Uterus (tissue), 2 donors: ENCODE results near the gene SNX30.

ENCODE experiments used
- CTCF ChIP-seq, 4 experiments: fragments of 200-600 bp in 2 of 4; fragments of 450-650 bp in 2 of 4; sonication (generic) in 2 of 4; IDR thresholded peaks; one replicate each; pipeline ENCODE4 v1.5.1; 2016 to 2019; ENCODE audit warnings: antibody characterized with exemption in 4 of 4, mild to moderate bottlenecking in 2 of 4, moderate library complexity in 1 of 4
- POLR2A ChIP-seq, 2 donors: fragments of 450-650 bp; IDR thresholded peaks; one replicate each; pipeline ENCODE4 v1.6.1; 2016; ENCODE audit warnings: antibody characterized with exemption in 2 of 2, mild to moderate bottlenecking in 1 of 2, moderate library complexity in 1 of 2

GRCh38 chr9:112853882-112854585, 103.5 kb downstream of the SNX30 start:
- no peak for TF ChIP-seq CTCF (IDR thresholded peaks at IDR 0.05)
- TF ChIP-seq POLR2A (IDR thresholded peaks at IDR 0.05): no peak
